HEK293 (cell line): ENCODE measurements around the gene SH2D1B.

Experiments used
- GLI2 ChIP-seq: fragments of 450-650 bp; formaldehyde crosslinking; IDR thresholded peaks from 2 replicates; pipeline ENCODE4; 2017; ENCODE audit warnings: missing biosample characterization, missing genetic modification characterization, low read depth, borderline replicate concordance
- SCRT2 ChIP-seq: fragments of 450-650 bp; formaldehyde crosslinking; IDR thresholded peaks from 2 replicates; pipeline ENCODE4 v1.5.1; 2016; ENCODE audit warnings: missing biosample characterization, missing genetic modification characterization
- WT1 ChIP-seq: fragments of 450-650 bp; formaldehyde crosslinking; IDR thresholded peaks from 2 replicates; pipeline ENCODE4 v1.5.1; 2016; ENCODE audit warnings: missing biosample characterization, missing genetic modification characterization
- YY1 ChIP-seq: fragments of 450-650 bp; formaldehyde crosslinking; IDR thresholded peaks from 2 replicates; pipeline ENCODE4 v1.5.1; 2018; ENCODE audit warnings: missing biosample characterization, missing genetic modification characterization
- ZFP41 ChIP-seq: fragments of 450-650 bp; formaldehyde crosslinking; IDR thresholded peaks from 2 replicates; pipeline ENCODE4 v1.5.1; 2016; ENCODE audit warnings: missing biosample characterization, missing genetic modification characterization, borderline replicate concordance
- ZNF324 ChIP-seq: fragments of 450-650 bp; formaldehyde crosslinking; IDR thresholded peaks from 2 replicates; pipeline ENCODE4 v1.5.1; 2016; ENCODE audit warnings: missing biosample characterization, missing genetic modification characterization
- ZNF341 ChIP-seq: fragments of 450-650 bp; formaldehyde crosslinking; IDR thresholded peaks from 2 replicates; pipeline ENCODE4; 2016; ENCODE audit warnings: low read depth, missing biosample characterization, missing genetic modification characterization
- ZNF426 ChIP-seq: fragments of 450-650 bp; formaldehyde crosslinking; IDR thresholded peaks from 2 replicates; pipeline ENCODE4 v1.5.1; 2017; ENCODE audit warnings: missing biosample characterization, missing genetic modification characterization, mild to moderate bottlenecking, inconsistent platforms, moderate library complexity
- ZNF664 ChIP-seq: fragments of 450-650 bp; formaldehyde crosslinking; IDR thresholded peaks from 2 replicates; pipeline ENCODE4 v1.5.1; 2016; ENCODE audit warnings: missing biosample characterization, missing genetic modification characterization
- TF ChIP-seq, protein P1 (sequence below): fragments of 450-650 bp; formaldehyde crosslinking; optimal IDR thresholded peaks from 2 replicates; pipeline ENCODE3; 2016; ENCODE audit warnings: missing biosample characterization, mild to moderate bottlenecking, missing genetic modification characterization
- TF ChIP-seq, protein P2 (sequence below): fragments of 450-650 bp; formaldehyde crosslinking; IDR thresholded peaks from 2 replicates; pipeline ENCODE4 v1.5.1; 2016; ENCODE audit warnings: missing biosample characterization, missing genetic modification characterization
- TF ChIP-seq, protein P3 (sequence below): fragments of 450-650 bp; formaldehyde crosslinking; IDR thresholded peaks from 2 replicates; pipeline ENCODE4 v1.5.1; 2017; ENCODE audit warnings: missing biosample characterization, missing genetic modification characterization
- TF ChIP-seq, protein P4 (sequence below): fragments of 450-650 bp; formaldehyde crosslinking; IDR thresholded peaks from 2 replicates; pipeline ENCODE4 v1.5.1; 2017; ENCODE audit warnings: missing biosample characterization, missing genetic modification characterization

DNA sequence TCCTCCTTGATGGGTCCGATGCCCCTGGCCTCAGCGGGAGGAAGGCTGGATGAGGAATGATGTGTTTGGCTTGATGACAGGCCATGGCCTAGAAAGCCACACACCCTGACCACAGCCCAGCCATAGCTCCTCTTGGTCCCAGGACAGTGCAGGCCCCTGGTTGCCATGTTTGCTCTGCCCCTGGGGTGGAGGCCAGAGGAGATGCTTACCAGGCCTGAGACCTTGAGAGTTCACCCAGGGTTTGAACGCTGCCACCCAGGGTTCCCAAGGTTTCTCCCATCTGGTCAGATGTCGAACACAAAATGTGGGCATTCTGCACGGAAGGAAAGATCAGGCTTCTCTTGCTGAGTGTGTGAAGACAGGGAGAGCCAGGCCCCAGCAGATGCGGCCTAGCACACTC, 27.8 kb downstream of the SH2D1B start:
- TF ChIP-seq WT1 (tag by site-specific recombination) (no peak), GLI2 (no peak), ZNF664 (tag by site-specific recombination) (no peak), ZNF341 (tag by site-specific recombination) (no peak), ZNF324 (tag by site-specific recombination) (no peak), ZFP41 (no peak), SCRT2 (tag by site-specific recombination) (no peak), ZNF426 (no peak), YY1 (tag by site-specific recombination) (no peak)
- TF ChIP-seq, protein P1, sequence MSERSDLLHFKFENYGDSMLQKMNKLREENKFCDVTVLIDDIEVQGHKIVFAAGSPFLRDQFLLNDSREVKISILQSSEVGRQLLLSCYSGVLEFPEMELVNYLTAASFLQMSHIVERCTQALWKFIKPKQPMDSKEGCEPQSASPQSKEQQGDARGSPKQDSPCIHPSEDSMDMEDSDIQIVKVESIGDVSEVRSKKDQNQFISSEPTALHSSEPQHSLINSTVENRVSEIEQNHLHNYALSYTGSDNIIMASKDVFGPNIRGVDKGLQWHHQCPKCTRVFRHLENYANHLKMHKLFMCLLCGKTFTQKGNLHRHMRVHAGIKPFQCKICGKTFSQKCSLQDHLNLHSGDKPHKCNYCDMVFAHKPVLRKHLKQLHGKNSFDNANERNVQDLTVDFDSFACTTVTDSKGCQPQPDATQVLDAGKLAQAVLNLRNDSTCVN = no peak
- TF ChIP-seq, protein P2, sequence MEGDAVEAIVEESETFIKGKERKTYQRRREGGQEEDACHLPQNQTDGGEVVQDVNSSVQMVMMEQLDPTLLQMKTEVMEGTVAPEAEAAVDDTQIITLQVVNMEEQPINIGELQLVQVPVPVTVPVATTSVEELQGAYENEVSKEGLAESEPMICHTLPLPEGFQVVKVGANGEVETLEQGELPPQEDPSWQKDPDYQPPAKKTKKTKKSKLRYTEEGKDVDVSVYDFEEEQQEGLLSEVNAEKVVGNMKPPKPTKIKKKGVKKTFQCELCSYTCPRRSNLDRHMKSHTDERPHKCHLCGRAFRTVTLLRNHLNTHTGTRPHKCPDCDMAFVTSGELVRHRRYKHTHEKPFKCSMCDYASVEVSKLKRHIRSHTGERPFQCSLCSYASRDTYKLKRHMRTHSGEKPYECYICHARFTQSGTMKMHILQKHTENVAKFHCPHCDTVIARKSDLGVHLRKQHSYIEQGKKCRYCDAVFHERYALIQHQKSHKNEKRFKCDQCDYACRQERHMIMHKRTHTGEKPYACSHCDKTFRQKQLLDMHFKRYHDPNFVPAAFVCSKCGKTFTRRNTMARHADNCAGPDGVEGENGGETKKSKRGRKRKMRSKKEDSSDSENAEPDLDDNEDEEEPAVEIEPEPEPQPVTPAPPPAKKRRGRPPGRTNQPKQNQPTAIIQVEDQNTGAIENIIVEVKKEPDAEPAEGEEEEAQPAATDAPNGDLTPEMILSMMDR (tag by site-specific recombination) = no peak
- TF ChIP-seq, protein P3, sequence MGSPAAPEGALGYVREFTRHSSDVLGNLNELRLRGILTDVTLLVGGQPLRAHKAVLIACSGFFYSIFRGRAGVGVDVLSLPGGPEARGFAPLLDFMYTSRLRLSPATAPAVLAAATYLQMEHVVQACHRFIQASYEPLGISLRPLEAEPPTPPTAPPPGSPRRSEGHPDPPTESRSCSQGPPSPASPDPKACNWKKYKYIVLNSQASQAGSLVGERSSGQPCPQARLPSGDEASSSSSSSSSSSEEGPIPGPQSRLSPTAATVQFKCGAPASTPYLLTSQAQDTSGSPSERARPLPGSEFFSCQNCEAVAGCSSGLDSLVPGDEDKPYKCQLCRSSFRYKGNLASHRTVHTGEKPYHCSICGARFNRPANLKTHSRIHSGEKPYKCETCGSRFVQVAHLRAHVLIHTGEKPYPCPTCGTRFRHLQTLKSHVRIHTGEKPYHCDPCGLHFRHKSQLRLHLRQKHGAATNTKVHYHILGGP (tag by site-specific recombination) = no peak
- TF ChIP-seq, protein P4, sequence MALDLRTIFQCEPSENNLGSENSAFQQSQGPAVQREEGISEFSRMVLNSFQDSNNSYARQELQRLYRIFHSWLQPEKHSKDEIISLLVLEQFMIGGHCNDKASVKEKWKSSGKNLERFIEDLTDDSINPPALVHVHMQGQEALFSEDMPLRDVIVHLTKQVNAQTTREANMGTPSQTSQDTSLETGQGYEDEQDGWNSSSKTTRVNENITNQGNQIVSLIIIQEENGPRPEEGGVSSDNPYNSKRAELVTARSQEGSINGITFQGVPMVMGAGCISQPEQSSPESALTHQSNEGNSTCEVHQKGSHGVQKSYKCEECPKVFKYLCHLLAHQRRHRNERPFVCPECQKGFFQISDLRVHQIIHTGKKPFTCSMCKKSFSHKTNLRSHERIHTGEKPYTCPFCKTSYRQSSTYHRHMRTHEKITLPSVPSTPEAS (tag by site-specific recombination) = no peak
